ENCODE results near the gene C1orf50. TPM values are rescaled to one million over a fixed set of nuclear protein-coding genes. Genes with fewer than 3 reads are reported as not detected.
A peak's percentile ranks its signal among the peaks of the same experiment; 100 is the strongest.

Gene C1orf50
- total RNA-seq, 1 experiment from 2014 or later = 5.1 TPM

GRCh38 chr1:42735056-42735455 lies 32.0 kb upstream of the C1orf50 start (continued):
- TF ChIP-seq ZNF532 (CRISPR knock-in tag; IDR thresholded peaks at IDR 0.05; ENCODE audit: borderline replicate concordance) (no peak), JUN (CRISPR knock-in tag; IDR thresholded peaks at IDR 0.05) (no peak), GRHL2 (CRISPR knock-in tag; IDR thresholded peaks at IDR 0.05; ENCODE audit: insufficient replicate concordance, severe bottlenecking) (no peak), IRF1 (CRISPR knock-in tag; IDR thresholded peaks at IDR 0.05) (no peak), PRDM15 (CRISPR knock-in tag; IDR thresholded peaks at IDR 0.05) (no peak), E2F1 (CRISPR knock-in tag; IDR thresholded peaks at IDR 0.05) (no peak)

GRCh38 chr1:42735477-42736105 lies 31.5 kb upstream of the C1orf50 start:
- CTCF ChIA-PET = interaction anchor here (0.6 to 2.7 kb wide), 14 partner anchors 11 to 177 kb away, joined by 3 to 14 read pairs (median 3); partner anchors contain the start of genes C1orf50, PPIH and ZNF691
- no peaks in the 10 kb centered on the region for H3K27me3 Mint-ChIP-seq (ENCODE audit: low read depth)
- no peak for ATAC-seq

GRCh38 chr1:42736152-42736551 lies 30.9 kb upstream of the C1orf50 start:
- ATAC-seq (peak; percentile 16), DNase-seq (ENCODE audit: low spot score) (peak; percentile 55)
- POLR2A ChIA-PET = no interaction called here
- Mint-ChIP-seq H3K9me3 (no peaks in the 10 kb centered on the region), H3K27me3 (ENCODE audit: low read depth) (no peaks in the 10 kb centered on the region), H3K4me3 (no peak overlapping the region), H3K27ac (0 out of 2 replicates have a peak overlapping the region, but pooled peaks have one; percentile 15), H3K36me3 (no peaks in the 10 kb centered on the region), H3K4me1 (peaks cover 32% of the 10 kb centered on the region)
- CTCF ChIA-PET = interaction anchor here (0.6 to 2.7 kb wide), 13 partner anchors 11 to 178 kb away, joined by 3 to 14 read pairs (median 3); partner anchors contain the start of genes C1orf50, PPIH and ZNF691
- TF ChIP-seq ZNF416 (CRISPR knock-in tag; IDR thresholded peaks at IDR 0.05) = no peak
- TF ChIP-seq PRDM15 (CRISPR knock-in tag; IDR thresholded peaks at IDR 0.05) = no peak
- TF ChIP-seq TEAD1 (CRISPR knock-in tag; IDR thresholded peaks at IDR 0.05) = no peak
- TF ChIP-seq NFATC4 (CRISPR knock-in tag; IDR thresholded peaks at IDR 0.05) = no peak

More at GRCh38 chr1:42735477-42736105, 31.5 kb upstream of the C1orf50 start:
- H3K9me3 Mint-ChIP-seq = no peaks in the 10 kb centered on the region
- H3K27ac Mint-ChIP-seq = no peak overlapping the region
- H3K36me3 Mint-ChIP-seq = no peaks in the 10 kb centered on the region
- POLR2A ChIA-PET = interaction anchor here (0.6 kb wide), 1 partner anchor 36 kb away, joined by 5 read pairs; no protein-coding TSS in a partner anchor
- TF ChIP-seq E2F5 (CRISPR knock-in tag; IDR thresholded peaks at IDR 0.05) = no peak
- no peak for TF ChIP-seq PRRX2 (CRISPR knock-in tag; IDR thresholded peaks at IDR 0.05)
- H3K4me3 Mint-ChIP-seq = no peak overlapping the region
- peaks cover 32% of the 10 kb centered on the region for H3K4me1 Mint-ChIP-seq
- no peak for DNase-seq (ENCODE audit: low spot score)
